Cerebellar cortex (tissue), 1 donor: Measurements from ENCODE around the gene UMAD1.

Experiments used
- DNase-seq: peaks from one replicate; pipeline ENCODE4 v3.0.0-alpha.2; 2015; ENCODE audit warnings: low spot score

The UMAD1 gene

DNA sequence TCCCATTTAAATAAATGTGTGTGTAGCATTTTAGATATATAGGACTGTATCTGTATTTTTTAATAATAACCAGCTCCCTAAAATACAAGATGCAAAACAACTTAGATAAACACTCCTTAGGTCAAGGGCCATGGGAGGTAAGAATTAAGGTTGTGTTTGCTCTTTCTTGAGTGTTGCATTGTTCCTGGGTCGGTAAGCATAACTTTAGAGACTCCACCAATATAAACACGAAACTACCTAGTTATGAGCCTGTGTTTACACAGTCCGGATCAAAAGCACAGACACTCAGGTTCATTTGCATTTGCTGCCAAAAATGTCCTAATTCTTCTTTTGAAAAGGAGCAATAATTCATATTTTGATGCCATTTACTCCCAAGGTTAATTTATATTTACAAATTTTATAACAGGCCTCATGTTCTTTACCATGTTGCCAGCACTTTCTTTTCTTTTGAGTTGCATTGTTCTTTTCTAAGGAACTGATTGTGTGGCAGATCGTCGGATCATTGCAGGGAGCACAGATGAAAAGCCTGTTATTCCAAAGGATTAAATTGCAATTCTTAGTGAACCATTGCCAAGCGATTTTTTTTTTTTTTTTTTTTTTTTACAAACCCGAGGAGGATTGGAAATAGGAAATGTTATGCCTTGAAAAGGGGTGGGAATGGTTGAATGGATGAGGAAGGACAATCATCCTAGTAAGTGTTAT is 282.3 kb downstream of the UMAD1 start:
- no peak for DNase-seq

DNA sequence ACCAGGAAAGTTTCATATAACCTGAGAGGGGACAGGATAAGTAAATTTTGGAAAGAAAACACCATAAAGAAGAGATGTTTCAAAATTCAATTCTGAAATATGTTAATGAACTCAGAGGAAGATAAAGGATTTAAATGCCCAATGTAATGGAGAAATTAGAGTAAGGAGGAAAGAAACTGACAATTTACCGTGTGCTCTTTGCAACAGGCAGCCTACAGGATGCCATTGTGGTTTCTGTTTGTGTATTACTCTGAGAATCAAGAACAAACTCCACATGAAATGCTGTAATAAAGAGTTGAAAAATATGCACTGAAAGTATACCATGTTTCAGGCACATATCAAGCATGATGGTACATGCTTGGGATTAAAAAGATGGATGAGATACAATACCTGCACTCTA is 283.3 kb downstream of the UMAD1 start:
- DNase-seq = no peak

DNA sequence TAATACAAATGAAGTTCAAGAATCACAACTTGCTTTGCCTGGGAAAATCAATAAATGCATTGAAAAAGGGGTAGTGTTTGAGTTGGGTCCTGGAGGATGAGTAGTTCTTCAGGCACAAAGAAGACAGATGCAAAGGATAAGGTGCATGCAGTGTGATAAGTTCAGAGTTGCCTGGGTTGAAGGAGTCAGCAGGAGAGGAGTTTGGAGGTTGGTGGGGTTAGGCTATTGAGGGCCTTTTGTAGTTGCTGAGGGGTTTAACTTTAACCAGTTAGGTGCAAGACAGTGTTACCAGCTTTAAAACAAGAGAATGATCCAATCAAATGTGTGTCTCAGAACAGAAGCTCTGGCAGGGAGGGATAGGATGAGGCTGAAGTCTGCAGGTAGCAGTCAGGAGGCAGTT is 283.8 kb downstream of the UMAD1 start:
- DNase-seq = no peak
